ENCODE data around the gene MYMX. TPM values are rescaled to one million over a fixed set of nuclear protein-coding genes. Genes with fewer than 3 reads are reported as not detected.
A peak's percentile ranks its signal among the peaks of the same experiment; 100 is the strongest.

The MYMX gene
- total and polyA plus RNA-seq, 2 donors from 2014 or later = 1.1 to 2.2 TPM

- Histone ChIP-seq H3K27me3 (ENCODE audit: control insufficient read depth, insufficient read depth, low read length) (no peaks in the 10 kb centered on the region), H3K9me3 (ENCODE audit: control insufficient read depth in 2 of 3, insufficient read depth in 1 of 3, low read length in 3 of 3) (no peaks in the 10 kb centered on the region), H3K4me3 (ENCODE audit: low read length in 3 of 3) (no peak overlapping the region), H3K9ac (ENCODE audit: low read length in 3 of 3) (no peak overlapping the region), H3K27ac (ENCODE audit: low read depth in 2 of 2, low read length in 2 of 2) (no peak overlapping the region), H3K4me1 (ENCODE audit: control insufficient read depth in 2 of 3, insufficient read depth in 2 of 3, low read depth in 1 of 3, low read length in 3 of 3) (no peaks in the 10 kb centered on the region), H3K36me3 (ENCODE audit: control insufficient read depth in 2 of 3, insufficient read depth in 3 of 3, low read length in 3 of 3) (no peaks in the 10 kb centered on the region)
- DNase-seq (no peak), FAIRE-seq (no peak)
- no peak for TF ChIP-seq CTCF (IDR thresholded peaks at IDR 0.05; ENCODE audit: borderline replicate concordance, extremely low read depth, insufficient read depth)
- intact Hi-C loops (cut with DNase I) = no loop called here
Observed at GRCh38 chr6:44190715-44191114, 26.0 kb upstream of the MYMX start.

DNA sequence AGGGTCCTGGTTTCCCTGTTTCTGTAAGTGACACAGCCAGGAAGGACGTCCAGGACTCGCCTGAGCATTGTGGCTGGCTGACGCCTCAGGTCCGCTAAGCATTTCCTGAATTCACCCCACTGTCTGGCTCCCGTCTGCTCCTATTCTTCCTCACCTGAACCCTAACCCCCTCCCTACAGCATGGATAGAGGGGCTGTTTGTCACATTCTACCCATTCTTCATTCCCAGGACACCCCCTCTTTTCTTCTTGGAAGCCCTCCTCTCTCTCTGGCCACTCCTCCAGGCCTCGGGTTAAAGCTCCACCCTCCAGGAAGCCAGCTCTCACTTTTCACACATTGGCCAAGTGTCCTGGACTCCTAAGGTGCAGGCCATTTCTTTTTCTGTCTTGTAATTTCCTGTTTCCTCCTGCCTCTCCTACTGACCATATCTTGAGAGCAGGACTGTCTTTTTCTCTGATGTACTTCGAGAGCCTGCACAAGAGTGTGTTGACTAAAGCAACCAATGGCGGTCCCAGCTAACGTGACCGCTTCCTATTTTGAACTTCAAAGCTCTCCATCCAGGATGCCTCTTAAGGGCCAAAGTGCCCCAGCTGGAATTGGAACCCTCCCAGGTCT, 24.2 kb upstream of the MYMX start:
- intact Hi-C loops (cut with DNase I) = no loop called here
- Histone ChIP-seq H3K9me3 (ENCODE audit: control insufficient read depth in 2 of 3, insufficient read depth in 1 of 3, low read length in 3 of 3) (no peaks in the 10 kb centered on the region), H3K9ac (ENCODE audit: low read length in 3 of 3) (no peak overlapping the region), H3K4me1 (ENCODE audit: control insufficient read depth in 2 of 3, insufficient read depth in 2 of 3, low read depth in 1 of 3, low read length in 3 of 3) (no peaks in the 10 kb centered on the region), H3K27ac (ENCODE audit: low read depth in 2 of 2, low read length in 2 of 2) (no peak overlapping the region), H3K36me3 (ENCODE audit: control insufficient read depth in 2 of 3, insufficient read depth in 3 of 3, low read length in 3 of 3) (no peaks in the 10 kb centered on the region), H3K4me3 (ENCODE audit: low read length in 3 of 3) (peak overlapping the region in 1 of 3 donors; percentile 18), H3K27me3 (ENCODE audit: control insufficient read depth, insufficient read depth, low read length) (no peaks in the 10 kb centered on the region)
- DNase-seq (peak in 2 of 5 donors; percentile 3 to 50), FAIRE-seq (no peak)
- no peak for TF ChIP-seq CTCF (IDR thresholded peaks at IDR 0.05; ENCODE audit: borderline replicate concordance, extremely low read depth, insufficient read depth)

DNA sequence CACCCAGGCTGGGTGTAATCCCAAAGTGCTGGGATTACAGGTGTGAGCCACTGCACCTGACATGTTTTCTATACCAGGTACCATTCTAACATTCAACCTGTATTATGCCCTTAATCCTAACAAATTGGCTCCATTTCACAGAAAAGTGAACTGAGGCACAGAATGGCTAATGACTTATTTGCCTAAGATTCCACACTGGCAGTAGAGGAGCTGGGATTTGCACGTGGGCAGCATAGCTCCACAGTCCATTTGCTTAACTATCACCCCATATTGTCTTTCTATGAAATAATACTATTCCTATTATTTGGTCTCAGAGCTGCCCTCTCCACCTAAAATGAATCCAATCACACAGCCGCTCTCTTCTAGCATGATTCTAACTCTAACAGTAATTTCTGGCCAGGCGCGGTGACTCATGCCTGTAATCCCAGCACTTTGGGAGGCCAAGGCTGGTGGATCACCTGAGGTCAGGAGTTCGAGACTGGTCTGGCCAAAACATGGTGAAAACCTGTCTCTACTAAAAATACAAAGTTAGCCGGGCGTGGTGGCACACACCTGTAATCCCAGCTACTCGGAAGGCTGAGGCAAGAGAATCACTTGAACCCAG, 23.3 kb upstream of the MYMX start:
- H3K4me3 ChIP-seq (ENCODE audit: low read length in 3 of 3) = no peak overlapping the region
- H3K27ac ChIP-seq (ENCODE audit: low read depth in 2 of 2, low read length in 2 of 2) = no peak overlapping the region
- H3K36me3 ChIP-seq (ENCODE audit: control insufficient read depth in 2 of 3, insufficient read depth in 3 of 3, low read length in 3 of 3) = no peaks in the 10 kb centered on the region
- intact Hi-C loops (cut with DNase I) = no loop called here
- no peaks in the 10 kb centered on the region for H3K4me1 ChIP-seq (ENCODE audit: control insufficient read depth in 2 of 3, insufficient read depth in 2 of 3, low read depth in 1 of 3, low read length in 3 of 3)
- no peak for TF ChIP-seq CTCF (IDR thresholded peaks at IDR 0.05; ENCODE audit: borderline replicate concordance, extremely low read depth, insufficient read depth)
- no peaks in the 10 kb centered on the region for H3K27me3 ChIP-seq (ENCODE audit: control insufficient read depth, insufficient read depth, low read length)
- FAIRE-seq = no peak
- DNase-seq = peak in 1 of 5 donors; percentile 31
- H3K9me3 ChIP-seq (ENCODE audit: control insufficient read depth in 2 of 3, insufficient read depth in 1 of 3, low read length in 3 of 3) = no peaks in the 10 kb centered on the region
- no peak overlapping the region for H3K9ac ChIP-seq (ENCODE audit: low read length in 3 of 3)

Data from kidney (tissue), 14 donors.